SK-N-SH (cell line): ENCODE measurements around the gene LHX4. TPM values are rescaled to one million over a fixed set of nuclear protein-coding genes. Genes with fewer than 3 reads are reported as not detected.

Experiments used
- CTCF ChIA-PET: fragments of 300-600, 350-600 bp; formaldehyde crosslinking; extraction: SDS; loops from one replicate; lab custom pipeline; 2021; lab: Yijun Ruan, JAX
- POLR2A ChIA-PET: fragments of 350-600 bp; sonication (Branson Sonifier 250); formaldehyde crosslinking; extraction: SDS; loops from one replicate; lab custom pipeline; 2020; ENCODE audit warnings: antibody characterized with exemption, inconsistent platforms; lab: Yijun Ruan, JAX
- DNase-seq: peaks from one replicate; pipeline ENCODE4 v3.0.0; 2012
- H2AFZ ChIP-seq: fragments of 200-600 bp; sonication (generic); 2 replicates; pipeline ENCODE4 v1.8.1; 2016; ENCODE audit warnings: antibody characterized with exemption, mild to moderate bottlenecking, low read depth
- H3F3A ChIP-seq: fragments of 200-600 bp; sonication (generic); replicated peaks from 2 replicates; pipeline ENCODE3; 2016; ENCODE audit warnings: antibody characterized with exemption, mild to moderate bottlenecking; ENCODE audit not compliant: insufficient read depth
- H3K27ac ChIP-seq, 2 experiments: fragments of 200-500 bp in 1 of 2; fragments of 200-600 bp in 1 of 2; sonication (Bioruptor generic) in 1 of 2; sonication (generic), shearing (Covaris generic) in 1 of 2; 2 replicates each; pipeline versions ENCODE4 v1.5.1 to v1.6.1; 2014 to 2016; ENCODE audit warnings: low read depth in 2 of 2, inconsistent platforms in 1 of 2, low read length in 1 of 2, mild to moderate bottlenecking in 1 of 2, mixed read lengths in 1 of 2
- H3K27me3 ChIP-seq: fragments of 200-600 bp; sonication (generic), shearing (Covaris generic); 2 replicates; pipeline ENCODE4 v1.6.1; 2016; ENCODE audit warnings: mixed run types; ENCODE audit not compliant: insufficient read depth
- H3K36me3 ChIP-seq, 2 experiments: fragments of 200-500 bp in 1 of 2; fragments of 200-600 bp in 1 of 2; sonication (Bioruptor generic) in 1 of 2; sonication (generic) in 1 of 2; replicated peaks in 1 of 2; 2 replicates each; pipeline versions ENCODE3 to v1.5.1; 2014 to 2016; ENCODE audit warnings: low read length in 1 of 2, mild to moderate bottlenecking in 1 of 2; ENCODE audit not compliant: insufficient read depth in 2 of 2, control insufficient read depth in 1 of 2
- H3K4me1 ChIP-seq, 2 experiments: fragments of 200-500 bp in 1 of 2; fragments of 200-600 bp in 1 of 2; sonication (Bioruptor generic) in 1 of 2; sonication (generic), shearing (Covaris generic) in 1 of 2; 2 replicates each; pipeline versions ENCODE4 v1.5.1 to v1.6.1; 2014 to 2016; ENCODE audit warnings: low read depth in 1 of 2, low read length in 1 of 2, mixed run types in 1 of 2; ENCODE audit not compliant: insufficient read depth in 2 of 2, control insufficient read depth in 1 of 2
- H3K4me2 ChIP-seq: fragments of 200-600 bp; sonication (generic), shearing (Covaris generic); 2 replicates; pipeline ENCODE4 v1.6.1; 2017; ENCODE audit warnings: mixed run types
- H3K4me3 ChIP-seq, 2 experiments: fragments of 200-500 bp in 1 of 2; fragments of 200-600 bp in 1 of 2; sonication (Bioruptor generic) in 1 of 2; sonication (generic), shearing (Covaris generic) in 1 of 2; 2 replicates each; pipeline versions ENCODE4 v1.5.1 to v1.8.1; 2014 to 2016; ENCODE audit warnings: low read depth in 2 of 2, inconsistent platforms in 1 of 2, low read length in 1 of 2, mild to moderate bottlenecking in 1 of 2, mixed read lengths in 1 of 2, moderate library complexity in 1 of 2
- H3K79me2 ChIP-seq: fragments of 200-600 bp; sonication (generic); 2 replicates; pipeline ENCODE4 v1.8.1; 2017; ENCODE audit warnings: mild to moderate bottlenecking; ENCODE audit not compliant: insufficient read depth
- H3K9ac ChIP-seq: fragments of 200-600 bp; sonication (generic); 2 replicates; pipeline ENCODE4 v1.6.1; 2017; ENCODE audit warnings: mixed run types
- H3K9me2 ChIP-seq: fragments of 200-600 bp; sonication (generic); 2 replicates; pipeline ENCODE4 v1.6.1; 2017; ENCODE audit warnings: mixed run types
- H3K9me3 ChIP-seq: fragments of 200-600 bp; sonication (generic); 2 replicates; pipeline ENCODE4 v1.6.1; 2017; ENCODE audit warnings: mixed run types, mild to moderate bottlenecking, moderate library complexity
- H4K20me1 ChIP-seq: fragments of 200-600 bp; sonication (generic); 2 replicates; pipeline ENCODE4 v1.6.1; 2017; ENCODE audit warnings: mild to moderate bottlenecking, mixed run types; ENCODE audit not compliant: insufficient read depth
- CHD2 ChIP-seq: fragments of 150-350 bp; IDR thresholded peaks from 2 replicates; pipeline ENCODE4 v1.6.1; 2018; ENCODE audit warnings: low read length; ENCODE audit not compliant: partially characterized antibody
- EZH2phosphoT487 ChIP-seq: fragments of 200-600 bp; sonication (generic); IDR thresholded peaks from 2 replicates; pipeline ENCODE4 v1.6.1; 2017; ENCODE audit warnings: low read depth, mixed run types, mild to moderate bottlenecking, antibody characterized with exemption, moderate library complexity, borderline replicate concordance
- FOSL2 ChIP-seq: IDR thresholded peaks from 2 replicates; pipeline ENCODE4 v1.4.0; 2012; ENCODE audit warnings: low read depth, mild to moderate bottlenecking, moderate library complexity, borderline replicate concordance
- FOXJ3 ChIP-seq: sonication (generic); formaldehyde crosslinking; IDR thresholded peaks from 2 replicates; pipeline ENCODE4 v1.5.1; 2020; ENCODE audit warnings: mild to moderate bottlenecking, missing genetic modification reagents
- FOXM1 ChIP-seq: IDR thresholded peaks from 2 replicates; pipeline ENCODE4 v1.4.0; 2012; ENCODE audit warnings: low read depth, mild to moderate bottlenecking
- IRF3 ChIP-seq: fragments of 150-350 bp; IDR thresholded peaks from 2 replicates; pipeline ENCODE4 v1.6.1; 2016; ENCODE audit warnings: mild to moderate bottlenecking, low read depth, low read length
- MEF2A ChIP-seq: IDR thresholded peaks from 2 replicates; pipeline ENCODE4 v1.4.0; 2012; ENCODE audit warnings: low read depth, borderline replicate concordance
- NFIC ChIP-seq: IDR thresholded peaks from 2 replicates; pipeline ENCODE4 v1.4.0; 2012; ENCODE audit warnings: borderline replicate concordance
- PBX3 ChIP-seq: IDR thresholded peaks from 2 replicates; pipeline ENCODE4; 2012
- RAD21 ChIP-seq: IDR thresholded peaks from 2 replicates; pipeline ENCODE4 v1.6.1; 2012; ENCODE audit warnings: mild to moderate bottlenecking, low read length
- RFX5 ChIP-seq: IDR thresholded peaks from 2 replicates; pipeline ENCODE4 v1.6.1; 2012; ENCODE audit warnings: mild to moderate bottlenecking, improper control_type of control experiment, low read length
- RXRA ChIP-seq: IDR thresholded peaks from 2 replicates; pipeline ENCODE4 v1.4.0; 2012; ENCODE audit warnings: low read depth, mild to moderate bottlenecking, borderline replicate concordance
- SMC3 ChIP-seq: IDR thresholded peaks from 2 replicates; pipeline ENCODE4 v1.6.1; 2012; ENCODE audit warnings: low read depth, low read length, improper control_type of control experiment
- TAF1 ChIP-seq: IDR thresholded peaks from 2 replicates; pipeline ENCODE4 v1.6.1; 2012; ENCODE audit warnings: low read depth, mild to moderate bottlenecking, low read length, moderate library complexity, borderline replicate concordance
- TCF12 ChIP-seq: IDR thresholded peaks from 2 replicates; pipeline ENCODE4 v1.4.0; 2012
- TEAD4 ChIP-seq: IDR thresholded peaks from 2 replicates; pipeline ENCODE4 v1.4.0; 2012; ENCODE audit warnings: mild to moderate bottlenecking, borderline replicate concordance; ENCODE audit not compliant: insufficient read depth
- YY1 ChIP-seq: IDR thresholded peaks from 2 replicates; pipeline ENCODE4 v1.4.0; 2012; ENCODE audit warnings: low read depth, mild to moderate bottlenecking
- WGBS: methylation state at CpG from one replicate; pipeline ENCODE4 v1.1.6; 2017; ENCODE audit warnings: low lambda C conversion rate; 5-methylcytosine and 5-hydroxymethylcytosine counted together
- polyA plus RNA-seq, 3 experiments: library from polyadenylated mRNA; depleted of rRNA; stranded (reverse); fragments of >200 nt; gene quantifications; 2 replicates each; pipeline ENCODE4 v1.2.3, GENCODE V29; 2012
- TF ChIP-seq, protein P1 (sequence below): IDR thresholded peaks from 2 replicates; pipeline ENCODE4 v1.6.1; 2012; ENCODE audit warnings: mild to moderate bottlenecking, low read depth, low read length, moderate library complexity
- TF ChIP-seq, protein P2 (sequence below): IDR thresholded peaks from 2 replicates; pipeline ENCODE4 v1.4.0; 2012; ENCODE audit warnings: low read depth, borderline replicate concordance

Gene LHX4
- polyA plus RNA-seq, 1 of the 3 experiments (the other 2 are of a cell fraction): not detected

DNA sequence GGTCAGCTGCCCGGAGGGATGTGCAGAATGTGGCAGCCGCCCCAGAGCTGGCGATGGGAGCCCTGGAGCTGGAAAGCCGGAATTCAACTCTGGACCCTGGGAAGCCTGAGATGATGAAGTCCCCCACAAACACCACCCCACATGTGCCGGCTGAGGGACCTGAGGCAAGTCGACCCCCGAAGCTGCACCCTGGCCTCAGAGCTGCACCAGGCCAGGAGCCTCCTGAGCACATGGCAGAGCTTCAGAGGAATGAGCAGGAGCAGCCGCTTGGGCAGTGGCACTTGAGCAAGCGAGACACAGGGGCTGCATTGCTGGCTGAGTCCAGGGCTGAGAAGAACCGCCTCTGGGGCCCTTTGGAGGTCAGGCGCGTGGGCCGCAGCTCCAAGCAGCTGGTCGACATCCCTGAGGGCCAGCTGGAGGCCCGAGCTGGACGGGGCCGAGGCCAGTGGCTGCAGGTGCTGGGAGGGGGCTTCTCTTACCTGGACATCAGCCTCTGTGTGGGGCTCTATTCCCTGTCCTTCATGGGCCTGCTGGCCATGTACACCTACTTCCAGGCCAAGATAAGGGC, 33.5 kb upstream of the LHX4 start (continued):
- TF ChIP-seq IRF3: no peak
- TF ChIP-seq TAF1: no peak
- TF ChIP-seq RXRA: no peak
- TF ChIP-seq, all 33 proteins: peak for 0

DNA sequence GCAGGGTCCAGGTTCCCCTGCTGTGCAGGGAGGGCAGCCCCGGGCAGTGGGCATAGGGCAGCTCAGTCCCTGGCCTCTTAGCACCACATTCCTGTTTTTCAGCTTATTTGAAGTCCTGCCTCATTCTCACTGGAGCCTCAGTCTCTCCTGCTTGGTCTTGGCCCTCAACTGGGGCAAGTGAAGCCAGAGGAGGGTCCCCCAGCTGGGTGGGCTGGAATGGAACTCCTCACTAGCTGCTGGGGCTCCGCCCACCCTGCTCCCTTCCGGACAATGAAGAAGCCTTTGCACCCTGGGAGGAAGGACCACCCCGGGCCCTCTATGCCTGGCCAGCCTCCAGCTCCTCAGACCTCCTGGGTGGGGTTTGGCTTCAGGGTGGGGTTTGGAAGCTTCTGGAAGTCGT, 32.8 kb upstream of the LHX4 start:
- Histone ChIP-seq H3F3A (no peaks in the 10 kb centered on the region), H2AFZ (no peak overlapping the region), H3K4me2 (no peak overlapping the region), H3K27me3 (no peaks in the 10 kb centered on the region), H4K20me1 (no peaks in the 10 kb centered on the region), H3K9ac (no peak overlapping the region), H3K9me2 (no peaks in the 10 kb centered on the region), H3K27ac (no peak overlapping the region), H3K9me3 (no peaks in the 10 kb centered on the region), H3K4me1 (no peaks in the 10 kb centered on the region; a peak in 1 of 4 replicates), H3K36me3 (peaks cover 0 to 41% of the 10 kb centered on the region in 2 experiments), H3K4me3 (no peak overlapping the region), H3K79me2 (no peaks in the 10 kb centered on the region)
- no peak for DNase-seq
- ChIA-PET CTCF (interaction anchor here (0.8 to 3.9 kb wide), 4 partner anchors 9 to 280 kb away, joined by 3 to 18 read pairs (median 10); no protein-coding TSS in a partner anchor), POLR2A (no interaction called here)
- WGBS: 85% methylated on average over 5 of the region's 5 CpGs
- TF ChIP-seq RAD21: no peak
- TF ChIP-seq RFX5: no peak
- no peak for TF ChIP-seq NFIC
- TF ChIP-seq TEAD4: no peak

DNA sequence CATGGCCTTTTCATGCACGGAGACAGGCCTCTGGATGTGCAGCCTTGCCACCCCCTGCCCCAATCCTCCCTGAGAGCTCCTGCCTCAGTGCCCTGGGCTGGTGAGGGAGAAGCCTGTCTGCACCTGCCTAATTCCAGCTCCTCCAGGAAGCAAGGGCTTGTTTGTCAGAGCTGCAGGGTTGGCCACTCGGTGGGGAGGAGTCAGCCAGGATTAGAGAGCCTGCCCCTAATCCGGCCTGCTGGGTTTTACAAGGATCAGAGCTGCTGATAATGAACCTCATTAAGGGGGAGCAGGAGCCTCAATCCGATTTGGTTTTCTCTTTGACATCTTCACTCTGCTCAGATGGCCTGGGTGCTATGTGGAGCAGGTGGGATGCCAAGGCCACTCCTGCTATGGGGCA, 31.9 kb upstream of the LHX4 start:
- 78% methylated on average over 3 of the region's 4 CpGs for WGBS
- POLR2A ChIA-PET: no interaction called here
- TF ChIP-seq TCF12: no peak
- no peak for TF ChIP-seq FOXJ3
- no peak for TF ChIP-seq EZH2phosphoT487
- no peak for TF ChIP-seq CHD2
- no peak for TF ChIP-seq FOXM1
- TF ChIP-seq, protein P1, sequence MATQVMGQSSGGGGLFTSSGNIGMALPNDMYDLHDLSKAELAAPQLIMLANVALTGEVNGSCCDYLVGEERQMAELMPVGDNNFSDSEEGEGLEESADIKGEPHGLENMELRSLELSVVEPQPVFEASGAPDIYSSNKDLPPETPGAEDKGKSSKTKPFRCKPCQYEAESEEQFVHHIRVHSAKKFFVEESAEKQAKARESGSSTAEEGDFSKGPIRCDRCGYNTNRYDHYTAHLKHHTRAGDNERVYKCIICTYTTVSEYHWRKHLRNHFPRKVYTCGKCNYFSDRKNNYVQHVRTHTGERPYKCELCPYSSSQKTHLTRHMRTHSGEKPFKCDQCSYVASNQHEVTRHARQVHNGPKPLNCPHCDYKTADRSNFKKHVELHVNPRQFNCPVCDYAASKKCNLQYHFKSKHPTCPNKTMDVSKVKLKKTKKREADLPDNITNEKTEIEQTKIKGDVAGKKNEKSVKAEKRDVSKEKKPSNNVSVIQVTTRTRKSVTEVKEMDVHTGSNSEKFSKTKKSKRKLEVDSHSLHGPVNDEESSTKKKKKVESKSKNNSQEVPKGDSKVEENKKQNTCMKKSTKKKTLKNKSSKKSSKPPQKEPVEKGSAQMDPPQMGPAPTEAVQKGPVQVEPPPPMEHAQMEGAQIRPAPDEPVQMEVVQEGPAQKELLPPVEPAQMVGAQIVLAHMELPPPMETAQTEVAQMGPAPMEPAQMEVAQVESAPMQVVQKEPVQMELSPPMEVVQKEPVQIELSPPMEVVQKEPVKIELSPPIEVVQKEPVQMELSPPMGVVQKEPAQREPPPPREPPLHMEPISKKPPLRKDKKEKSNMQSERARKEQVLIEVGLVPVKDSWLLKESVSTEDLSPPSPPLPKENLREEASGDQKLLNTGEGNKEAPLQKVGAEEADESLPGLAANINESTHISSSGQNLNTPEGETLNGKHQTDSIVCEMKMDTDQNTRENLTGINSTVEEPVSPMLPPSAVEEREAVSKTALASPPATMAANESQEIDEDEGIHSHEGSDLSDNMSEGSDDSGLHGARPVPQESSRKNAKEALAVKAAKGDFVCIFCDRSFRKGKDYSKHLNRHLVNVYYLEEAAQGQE: no peak
- no peak for TF ChIP-seq YY1
- TF ChIP-seq, protein P2, sequence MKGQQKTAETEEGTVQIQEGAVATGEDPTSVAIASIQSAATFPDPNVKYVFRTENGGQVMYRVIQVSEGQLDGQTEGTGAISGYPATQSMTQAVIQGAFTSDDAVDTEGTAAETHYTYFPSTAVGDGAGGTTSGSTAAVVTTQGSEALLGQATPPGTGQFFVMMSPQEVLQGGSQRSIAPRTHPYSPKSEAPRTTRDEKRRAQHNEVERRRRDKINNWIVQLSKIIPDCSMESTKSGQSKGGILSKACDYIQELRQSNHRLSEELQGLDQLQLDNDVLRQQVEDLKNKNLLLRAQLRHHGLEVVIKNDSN: no peak
- no peak for TF ChIP-seq MEF2A
- TF ChIP-seq PBX3: no peak
- TF ChIP-seq FOSL2: no peak
- no peak for TF ChIP-seq RFX5
- TF ChIP-seq SMC3: no peak

More for the DNA sequence above, 31.9 kb upstream of the LHX4 start:
- Histone ChIP-seq H4K20me1 (no peaks in the 10 kb centered on the region), H3K36me3 (peaks cover 0 to 41% of the 10 kb centered on the region in 2 experiments), H3K27ac (no peak overlapping the region), H3K4me2 (no peak overlapping the region), H3K9me3 (no peaks in the 10 kb centered on the region), H3K4me1 (no peaks in the 10 kb centered on the region; a peak in 1 of 4 replicates), H3K9me2 (no peaks in the 10 kb centered on the region), H3K27me3 (no peaks in the 10 kb centered on the region), H3F3A (peaks cover 2% of the 10 kb centered on the region), H3K9ac (no peak overlapping the region), H3K4me3 (no peak overlapping the region), H2AFZ (no peak overlapping the region), H3K79me2 (no peaks in the 10 kb centered on the region)
- DNase-seq: no peak
- CTCF ChIA-PET: interaction anchor here (0.7 to 3.9 kb wide), 4 partner anchors 10 to 284 kb away, joined by 3 to 18 read pairs (median 10); no protein-coding TSS in a partner anchor
